BE2C (cell line): ENCODE data around the gene TAPBP.

Experiments used
- DNase-seq: peaks from one replicate; pipeline ENCODE4 v3.0.0-alpha.2; 2020
- H3K27me3 ChIP-seq: fragments of 250-450 bp; sonication (Bioruptor Pico); 2 replicates; pipeline ENCODE4 v1.5.1; 2020; ENCODE audit warnings: mild to moderate bottlenecking
- H3K36me3 ChIP-seq: fragments of 250-450 bp; sonication (Bioruptor Pico); 2 replicates; pipeline ENCODE4 v1.5.1; 2020; ENCODE audit warnings: mild to moderate bottlenecking
- H3K4me1 ChIP-seq: fragments of 250-450 bp; sonication (Bioruptor Pico); 2 replicates; pipeline ENCODE4 v1.5.1; 2020
- H3K4me3 ChIP-seq: 2 replicates; pipeline ENCODE4 v1.5.1; 2011; ENCODE audit warnings: low read depth, low read length
- H3K9me3 ChIP-seq: fragments of 250-450 bp; sonication (Bioruptor Pico); 2 replicates; pipeline ENCODE4 v1.5.1; 2020
- CTCF ChIP-seq: IDR thresholded peaks from 2 replicates; pipeline ENCODE4 v1.5.1; 2012; ENCODE audit warnings: mild to moderate bottlenecking, low read depth, low read length

Gene TAPBP

GRCh38 chr6:33316603-33317418, 2.9 kb upstream of the TAPBP start:
- no peak for TF ChIP-seq CTCF
- Histone ChIP-seq H3K27me3 (no peaks in the 10 kb centered on the region), H3K36me3 (peaks cover 30% of the 10 kb centered on the region), H3K4me1 (peaks cover 3% of the 10 kb centered on the region; the same call in 1 of the 2 replicates), H3K4me3 (peak overlapping the region; percentile 36), H3K9me3 (no peaks in the 10 kb centered on the region)
- DNase-seq, result no peak

- TF ChIP-seq CTCF, result no peak
- Histone ChIP-seq H3K4me3 (no peak overlapping the region), H3K27me3 (no peaks in the 10 kb centered on the region), H3K36me3 (peaks cover 25% of the 10 kb centered on the region), H3K9me3 (no peaks in the 10 kb centered on the region), H3K4me1 (peaks cover 3% of the 10 kb centered on the region; the same call in 1 of the 2 replicates)
- no peak for DNase-seq
Measured at GRCh38 chr6:33315793-33316602, 2.1 kb upstream of the TAPBP start.

- Histone ChIP-seq H3K9me3 (no peaks in the 10 kb centered on the region), H3K27me3 (no peaks in the 10 kb centered on the region), H3K36me3 (peaks cover 17% of the 10 kb centered on the region), H3K4me3 (no peak overlapping the region), H3K4me1 (peaks cover 3% of the 10 kb centered on the region; the same call in 1 of the 2 replicates)
- no peak for DNase-seq
- TF ChIP-seq CTCF, result no peak
Measured at GRCh38 chr6:33314943-33315792, 1.3 kb upstream of the TAPBP start.

- Histone ChIP-seq H3K4me1 (peaks cover 3% of the 10 kb centered on the region; the same call in 1 of the 2 replicates), H3K27me3 (no peaks in the 10 kb centered on the region), H3K4me3 (peak overlapping the region; percentile 91), H3K36me3 (peaks cover 10% of the 10 kb centered on the region), H3K9me3 (no peaks in the 10 kb centered on the region)
- DNase-seq, result no peak
- no peak for TF ChIP-seq CTCF
Measured at GRCh38 chr6:33314515-33314942, 651 bp upstream of the TAPBP start.

- Histone ChIP-seq H3K4me1 (peaks cover 3% of the 10 kb centered on the region; the same call in 1 of the 2 replicates), H3K9me3 (no peaks in the 10 kb centered on the region), H3K4me3 (peak overlapping the region; percentile 91), H3K27me3 (no peaks in the 10 kb centered on the region), H3K36me3 (no peaks in the 10 kb centered on the region)
- no peak for TF ChIP-seq CTCF
- peak; percentile 39 for DNase-seq
Measured at GRCh38 chr6:33313105-33313708, 671 bp downstream of the TAPBP start.
